Natural killer cell (primary cell): ENCODE measurements around the gene DRAP1. TPM values are rescaled to one million over a fixed set of nuclear protein-coding genes. Genes with fewer than 3 reads are reported as not detected.

Experiments
- ATAC-seq, 3 donors: fragments of 150-1000 bp in 2 of 3; fragments of 200-7000 bp in 1 of 3; cut with Tn5 transposase; 1 replicate in 1 of 3; 2 replicates in 2 of 3; pipeline ENCODE4 v1.10.0; 2021; ENCODE audit warnings: mild to moderate bottlenecking in 2 of 3, moderate library complexity in 2 of 3
- DNase-seq, 2 donors: peaks; one replicate each; pipeline versions ENCODE4 v3.0.0 to v3.0.0-alpha.2; 2013 to 2021; ENCODE audit warnings: mixed read lengths in 1 of 2
- H3K27ac ChIP-seq: one replicate; pipeline ENCODE4 v1.5.1; 2013; ENCODE audit warnings: mild to moderate bottlenecking, low read length
- H3K27me3 ChIP-seq: one replicate; pipeline ENCODE4 v1.6.1; 2013; ENCODE audit warnings: low read length; ENCODE audit not compliant: control insufficient read depth, insufficient read depth
- H3K36me3 ChIP-seq: one replicate; pipeline ENCODE4 v1.6.1; 2013; ENCODE audit warnings: low read length; ENCODE audit not compliant: control insufficient read depth, insufficient read depth
- H3K4me1 ChIP-seq: one replicate; pipeline ENCODE4 v1.6.1; 2013; ENCODE audit warnings: low read length; ENCODE audit not compliant: control insufficient read depth, insufficient read depth
- H3K4me3 ChIP-seq: one replicate; pipeline ENCODE4 v1.5.1; 2013; ENCODE audit warnings: low read length
- H3K9me3 ChIP-seq: one replicate; pipeline ENCODE4 v1.6.1; 2013; ENCODE audit warnings: low read length; ENCODE audit not compliant: control insufficient read depth, insufficient read depth
- H3K27ac Mint-ChIP-seq, 2 donors: one replicate each; pipeline ENCODE4 v1.8.0; 2022; ENCODE audit warnings: mild to moderate bottlenecking in 2 of 2, mixed read lengths in 2 of 2, moderate library complexity in 1 of 2
- H3K27me3 Mint-ChIP-seq, 2 donors: one replicate each; pipeline ENCODE4 v1.8.0; 2022; ENCODE audit warnings: low read depth in 2 of 2, mixed read lengths in 2 of 2
- H3K36me3 Mint-ChIP-seq: one replicate; pipeline ENCODE4 v1.8.0; 2022; ENCODE audit warnings: mixed read lengths
- H3K4me1 Mint-ChIP-seq, 2 donors: one replicate each; pipeline ENCODE4 v1.8.0; 2022; ENCODE audit warnings: mixed read lengths in 2 of 2
- H3K4me3 Mint-ChIP-seq: one replicate; pipeline ENCODE4 v1.8.0; 2022; ENCODE audit warnings: mild to moderate bottlenecking, moderate library complexity, mixed read lengths
- H3K9me3 Mint-ChIP-seq, 2 donors: one replicate each; pipeline ENCODE4 v1.8.0; 2022; ENCODE audit warnings: mixed read lengths in 2 of 2
- WGBS: methylation state at CpG from one replicate; pipeline ENCODE4 v1.1.7; 2013; ENCODE audit warnings: missing lambda C conversion rate; ENCODE audit not compliant: insufficient coverage; 5-methylcytosine and 5-hydroxymethylcytosine counted together
- intact Hi-C: fragments of 100-400 bp; cut with micrococcal nuclease; formaldehyde crosslinking; loops from one replicate; pipeline ENCODE4 v1.14.2; 2022
- total RNA-seq, 4 donors: library from RNA; stranded (reverse); fragments of 120-200 nt in 1 of 4; gene quantifications; one replicate each; pipeline versions ENCODE4 v1.2.3 to v1.2.4, GENCODE V29; 2013 to 2022
- TF ChIP-seq, protein P1 (sequence below): fragments of 200-600 bp; IDR thresholded peaks from one replicate; pipeline ENCODE4 v1.8.0; 2022; ENCODE audit warnings: antibody characterized with exemption

The DRAP1 gene
- total RNA-seq, 3 donors from 2014 or later (not counting 1 experiment from before 2014, with no cell fraction given): 114 to 115 (median 115) TPM

DNA sequence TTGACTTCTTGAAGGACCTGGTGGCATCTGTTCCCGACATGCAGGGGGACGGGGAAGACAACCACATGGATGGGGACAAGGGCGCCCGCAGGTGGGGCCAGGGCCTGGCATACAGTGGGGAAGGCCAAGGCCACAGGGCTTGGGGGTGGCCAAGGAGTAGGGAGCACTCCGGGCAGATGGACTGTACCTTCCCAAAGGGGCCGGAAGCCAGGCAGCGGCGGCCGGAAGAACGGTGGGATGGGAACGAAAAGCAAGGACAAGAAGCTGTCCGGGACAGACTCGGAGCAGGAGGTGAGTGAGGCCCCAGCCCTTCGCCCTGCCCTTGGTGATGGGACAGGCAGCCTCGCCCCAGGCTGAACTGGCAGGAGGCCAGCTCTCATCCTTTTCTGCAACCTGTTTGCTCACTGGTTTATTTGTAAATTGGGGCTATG is 1.2 kb downstream of the DRAP1 start:
- no peaks in the 10 kb centered on the region for H3K9me3 Mint-ChIP-seq
- peak overlapping the region; percentile 77 to 90 for H3K27ac Mint-ChIP-seq
- ATAC-seq (no peak), DNase-seq (no peak)
- peaks cover 18 to 42% of the 10 kb centered on the region in 2 donors for H3K4me1 Mint-ChIP-seq
- Histone ChIP-seq H3K4me3 (peak overlapping the region; percentile 92), H3K27me3 (no peaks in the 10 kb centered on the region), H3K36me3 (peaks cover 35% of the 10 kb centered on the region), H3K4me1 (peaks cover 55% of the 10 kb centered on the region), H3K27ac (peak overlapping the region; percentile 67), H3K9me3 (no peaks in the 10 kb centered on the region)
- TF ChIP-seq, protein P1, sequence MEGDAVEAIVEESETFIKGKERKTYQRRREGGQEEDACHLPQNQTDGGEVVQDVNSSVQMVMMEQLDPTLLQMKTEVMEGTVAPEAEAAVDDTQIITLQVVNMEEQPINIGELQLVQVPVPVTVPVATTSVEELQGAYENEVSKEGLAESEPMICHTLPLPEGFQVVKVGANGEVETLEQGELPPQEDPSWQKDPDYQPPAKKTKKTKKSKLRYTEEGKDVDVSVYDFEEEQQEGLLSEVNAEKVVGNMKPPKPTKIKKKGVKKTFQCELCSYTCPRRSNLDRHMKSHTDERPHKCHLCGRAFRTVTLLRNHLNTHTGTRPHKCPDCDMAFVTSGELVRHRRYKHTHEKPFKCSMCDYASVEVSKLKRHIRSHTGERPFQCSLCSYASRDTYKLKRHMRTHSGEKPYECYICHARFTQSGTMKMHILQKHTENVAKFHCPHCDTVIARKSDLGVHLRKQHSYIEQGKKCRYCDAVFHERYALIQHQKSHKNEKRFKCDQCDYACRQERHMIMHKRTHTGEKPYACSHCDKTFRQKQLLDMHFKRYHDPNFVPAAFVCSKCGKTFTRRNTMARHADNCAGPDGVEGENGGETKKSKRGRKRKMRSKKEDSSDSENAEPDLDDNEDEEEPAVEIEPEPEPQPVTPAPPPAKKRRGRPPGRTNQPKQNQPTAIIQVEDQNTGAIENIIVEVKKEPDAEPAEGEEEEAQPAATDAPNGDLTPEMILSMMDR: no peak
- intact Hi-C loops: no loop called here
- H3K4me3 Mint-ChIP-seq: peak overlapping the region; percentile 89
- H3K36me3 Mint-ChIP-seq: no peaks in the 10 kb centered on the region
- WGBS: 79% methylated on average over 15 of the region's 15 CpGs
- no peaks in the 10 kb centered on the region for H3K27me3 Mint-ChIP-seq

DNA sequence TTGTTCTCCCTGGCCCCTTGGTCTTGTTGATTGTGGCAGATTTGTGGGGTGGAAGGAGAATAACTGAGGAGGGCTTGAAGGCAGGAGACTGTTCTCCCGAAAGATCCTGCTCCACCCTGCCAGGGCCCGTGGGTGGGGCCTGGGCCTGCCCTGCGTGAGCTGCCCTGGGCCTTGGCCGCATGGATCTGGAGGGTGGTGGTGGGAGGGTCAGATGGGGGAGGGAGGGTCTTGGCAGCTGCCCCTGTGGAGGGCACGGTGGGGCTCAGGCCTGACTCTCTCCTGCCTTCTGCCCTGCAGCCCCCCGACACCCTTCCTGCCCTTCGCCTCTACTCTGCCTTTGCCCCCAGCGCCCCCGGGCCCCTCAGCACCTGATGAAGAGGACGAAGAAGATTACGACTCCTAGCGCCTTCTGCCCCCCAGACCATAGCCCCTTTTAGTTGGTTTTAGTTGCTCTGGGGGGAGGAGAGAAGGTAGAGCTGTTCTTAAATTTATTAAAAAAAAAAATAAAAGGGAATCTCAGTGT is 1.9 kb downstream of the DRAP1 start:
- H3K27me3 Mint-ChIP-seq: no peaks in the 10 kb centered on the region
- H3K27ac Mint-ChIP-seq: no peak overlapping the region

DNA sequence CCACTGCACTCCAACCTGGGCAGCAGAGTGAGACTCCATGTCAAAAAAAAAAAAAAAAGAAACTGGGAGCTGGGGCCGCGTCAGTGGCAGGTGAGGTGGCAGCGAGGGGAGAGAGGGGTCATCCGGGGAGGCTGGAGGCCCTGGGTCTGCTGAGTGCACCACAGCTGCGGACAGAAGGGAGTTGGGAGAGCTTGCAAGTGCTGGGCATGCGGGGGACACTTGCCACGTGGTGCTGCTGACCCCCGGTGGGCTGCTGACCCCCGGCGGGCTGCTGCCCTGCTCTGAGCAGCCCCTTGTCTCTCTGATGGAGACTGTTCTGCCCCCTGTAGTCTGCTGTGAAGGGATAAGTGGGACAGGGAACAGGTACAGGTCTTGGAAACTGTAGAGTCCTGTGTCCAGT is 2.6 kb downstream of the DRAP1 start:
- no peaks in the 10 kb centered on the region for H3K9me3 ChIP-seq
- no peaks in the 10 kb centered on the region for H3K27me3 Mint-ChIP-seq
- DNase-seq (no peak), ATAC-seq (no peak)
- no peaks in the 10 kb centered on the region for H3K9me3 Mint-ChIP-seq
- H3K27ac Mint-ChIP-seq: no peak overlapping the region
- H3K4me3 ChIP-seq: no peak overlapping the region
- H3K27ac ChIP-seq: no peak overlapping the region
- H3K4me1 Mint-ChIP-seq: peaks cover 15 to 31% of the 10 kb centered on the region in 2 donors
- peaks cover 35% of the 10 kb centered on the region for H3K36me3 ChIP-seq
- intact Hi-C loops: no loop called here
- no peaks in the 10 kb centered on the region for H3K36me3 Mint-ChIP-seq
- no peak overlapping the region for H3K4me3 Mint-ChIP-seq
- no peaks in the 10 kb centered on the region for H3K27me3 ChIP-seq
- TF ChIP-seq, protein P1: no peak
- H3K4me1 ChIP-seq: peaks cover 42% of the 10 kb centered on the region
- WGBS: 97% methylated on average over 10 of the region's 10 CpGs

More for the DNA sequence above, 1.9 kb downstream of the DRAP1 start:
- ATAC-seq (no peak), DNase-seq (no peak)
- intact Hi-C loops: no loop called here
- Mint-ChIP-seq H3K36me3 (no peaks in the 10 kb centered on the region), H3K4me3 (peak overlapping the region; percentile 63), H3K4me1 (peaks cover 18 to 37% of the 10 kb centered on the region in 2 donors), H3K9me3 (no peaks in the 10 kb centered on the region)
- WGBS: 93% methylated on average over 12 of the region's 12 CpGs
- TF ChIP-seq, protein P1: no peak
- no peak overlapping the region for H3K4me3 ChIP-seq
- no peaks in the 10 kb centered on the region for H3K9me3 ChIP-seq
- peaks cover 35% of the 10 kb centered on the region for H3K36me3 ChIP-seq
- no peaks in the 10 kb centered on the region for H3K27me3 ChIP-seq
- no peak overlapping the region for H3K27ac ChIP-seq
- H3K4me1 ChIP-seq: peaks cover 48% of the 10 kb centered on the region

DNA sequence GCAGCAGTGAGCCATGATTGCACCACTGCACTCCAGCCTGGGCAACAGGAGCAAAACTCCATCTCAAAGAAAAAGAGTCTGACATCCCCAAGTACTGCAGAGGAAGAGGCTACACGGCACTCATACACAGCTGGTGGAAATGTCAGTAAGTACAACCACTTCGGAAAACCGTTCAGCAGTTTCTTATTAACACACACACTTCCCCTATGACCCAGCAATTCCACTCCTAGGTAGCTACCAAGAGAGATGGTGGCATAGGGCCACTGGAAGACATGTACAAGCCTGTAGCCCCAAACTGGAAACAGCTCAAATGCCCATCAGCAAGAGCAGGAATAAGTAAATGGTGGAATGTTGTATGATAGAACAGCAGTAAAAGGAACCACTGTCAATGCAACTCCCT is 3.3 kb downstream of the DRAP1 start:
- no peak overlapping the region for H3K4me3 Mint-ChIP-seq
- peaks cover 32% of the 10 kb centered on the region for H3K36me3 ChIP-seq
- H3K27me3 ChIP-seq: no peaks in the 10 kb centered on the region
- no peak overlapping the region for H3K27ac ChIP-seq
- DNase-seq (no peak), ATAC-seq (no peak)
- intact Hi-C loops: no loop called here
- 67% methylated on average over 3 of the region's 3 CpGs for WGBS
- TF ChIP-seq, protein P1: no peak
- no peaks in the 10 kb centered on the region for H3K9me3 ChIP-seq
- H3K27ac Mint-ChIP-seq: no peak overlapping the region
- peaks cover 42% of the 10 kb centered on the region for H3K4me1 ChIP-seq
- no peaks in the 10 kb centered on the region for H3K27me3 Mint-ChIP-seq
- H3K36me3 Mint-ChIP-seq: no peaks in the 10 kb centered on the region
- peaks cover 18 to 31% of the 10 kb centered on the region in 2 donors for H3K4me1 Mint-ChIP-seq
- no peak overlapping the region for H3K4me3 ChIP-seq
- no peaks in the 10 kb centered on the region for H3K9me3 Mint-ChIP-seq
